Breast epithelium (tissue), 3 donors: ENCODE data around the gene OR2A1.
A peak's percentile ranks its signal among the peaks of the same experiment; 100 is the strongest.
"Not testable (repeated sequence)": the region's sequence is repeated elsewhere in the genome, so short reads cannot be mapped to it uniquely, and the experiment has no call there.

Experiments used
- POLR2A ChIP-seq: fragments of 450-650 bp; IDR thresholded peaks from one replicate; pipeline ENCODE4 v1.6.1; 2016; ENCODE audit warnings: antibody characterized with exemption, mild to moderate bottlenecking, moderate library complexity
- POLR2AphosphoS5 ChIP-seq, 3 donors: sonication (generic); formaldehyde crosslinking; IDR thresholded peaks; one replicate each; pipeline ENCODE4 v1.6.1; 2017; ENCODE audit warnings: antibody characterized with exemption in 3 of 3
- TF ChIP-seq, protein P1 (sequence below), 3 donors: fragments of 450-650 bp; IDR thresholded peaks; one replicate each; pipeline ENCODE4 v1.5.1; 2016 to 2017; ENCODE audit warnings: antibody characterized with exemption in 3 of 3, mild to moderate bottlenecking in 3 of 3, moderate library complexity in 3 of 3

DNA sequence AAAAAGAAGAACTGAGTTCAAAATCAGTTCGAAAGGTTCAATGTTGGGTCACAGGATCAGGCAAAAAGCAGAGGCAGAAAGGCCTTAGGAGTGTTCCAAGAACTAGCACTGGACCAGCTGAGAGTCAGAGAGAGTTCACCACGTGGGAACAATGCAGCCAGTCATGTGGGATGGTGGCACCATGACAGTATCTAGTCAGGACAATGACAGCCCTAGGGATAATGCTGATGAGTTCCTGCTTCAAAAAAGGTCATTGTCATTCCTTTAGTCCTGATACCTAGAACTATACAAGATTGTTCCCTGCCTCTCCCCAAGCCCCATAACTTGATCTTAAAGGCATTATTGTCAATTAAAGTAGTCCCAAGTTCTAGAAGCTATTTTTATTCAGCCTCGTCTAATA, 39.4 kb downstream of the OR2A1 start:
- TF ChIP-seq POLR2A: not testable (repeated sequence)
- TF ChIP-seq, protein P1, sequence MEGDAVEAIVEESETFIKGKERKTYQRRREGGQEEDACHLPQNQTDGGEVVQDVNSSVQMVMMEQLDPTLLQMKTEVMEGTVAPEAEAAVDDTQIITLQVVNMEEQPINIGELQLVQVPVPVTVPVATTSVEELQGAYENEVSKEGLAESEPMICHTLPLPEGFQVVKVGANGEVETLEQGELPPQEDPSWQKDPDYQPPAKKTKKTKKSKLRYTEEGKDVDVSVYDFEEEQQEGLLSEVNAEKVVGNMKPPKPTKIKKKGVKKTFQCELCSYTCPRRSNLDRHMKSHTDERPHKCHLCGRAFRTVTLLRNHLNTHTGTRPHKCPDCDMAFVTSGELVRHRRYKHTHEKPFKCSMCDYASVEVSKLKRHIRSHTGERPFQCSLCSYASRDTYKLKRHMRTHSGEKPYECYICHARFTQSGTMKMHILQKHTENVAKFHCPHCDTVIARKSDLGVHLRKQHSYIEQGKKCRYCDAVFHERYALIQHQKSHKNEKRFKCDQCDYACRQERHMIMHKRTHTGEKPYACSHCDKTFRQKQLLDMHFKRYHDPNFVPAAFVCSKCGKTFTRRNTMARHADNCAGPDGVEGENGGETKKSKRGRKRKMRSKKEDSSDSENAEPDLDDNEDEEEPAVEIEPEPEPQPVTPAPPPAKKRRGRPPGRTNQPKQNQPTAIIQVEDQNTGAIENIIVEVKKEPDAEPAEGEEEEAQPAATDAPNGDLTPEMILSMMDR (IDR thresholded peaks at IDR 0.05): not testable (repeated sequence)
- peak in 1 of 3 donors; percentile 63 for TF ChIP-seq POLR2AphosphoS5 (IDR thresholded peaks at IDR 0.05)
